KOPT-K1 (cell line): Measurements from ENCODE around the gene DUSP16.
"Not testable (repeated sequence)": the region's sequence is repeated elsewhere in the genome, so short reads cannot be mapped to it uniquely, and the experiment has no call there.

Source experiments
- H3K27ac ChIP-seq: fragments of 200-600 bp; sonication (generic); 2 replicates; pipeline ENCODE4 v1.5.1; 2016; ENCODE audit warnings: antibody characterized with exemption, mild to moderate bottlenecking, low read depth, low read length; ENCODE audit not compliant: poor library complexity, severe bottlenecking
- H3K36me3 ChIP-seq: fragments of 200-600 bp; sonication (generic); 2 replicates; pipeline ENCODE4 v1.5.1; 2017; ENCODE audit warnings: antibody characterized with exemption, mild to moderate bottlenecking, low read length, moderate library complexity; ENCODE audit not compliant: insufficient read depth
- H3K9me3 ChIP-seq: fragments of 200-600 bp; sonication (generic); 2 replicates; pipeline ENCODE4 v1.5.1; 2017; ENCODE audit warnings: antibody characterized with exemption, low read length, mild to moderate bottlenecking; ENCODE audit not compliant: insufficient read depth, poor library complexity, severe bottlenecking

Gene DUSP16

DNA sequence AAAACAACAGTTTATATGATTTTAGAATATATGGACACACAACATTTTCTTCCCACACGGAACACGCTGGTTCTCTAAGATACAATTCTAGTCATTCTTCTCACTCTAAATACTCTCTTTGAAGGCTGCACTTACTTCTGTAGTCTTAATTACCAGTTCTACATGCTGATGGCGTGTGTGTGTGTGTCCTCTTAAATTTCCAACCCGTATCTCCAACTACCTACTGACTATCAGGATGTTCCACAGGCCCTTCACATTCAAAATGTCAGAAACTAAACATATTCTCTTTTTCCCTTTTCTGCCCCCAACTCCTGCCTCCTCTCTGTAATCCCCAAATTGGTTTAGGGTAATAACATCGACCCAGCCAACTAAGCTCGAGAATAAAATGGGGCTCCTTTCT lies 75.2 kb downstream of the DUSP16 start:
- no peaks in the 10 kb centered on the region for H3K9me3 ChIP-seq

GRCh38 chr12:12486661-12487240 lies 75.9 kb downstream of the DUSP16 start:
- Histone ChIP-seq H3K27ac (no peak overlapping the region), H3K36me3 (no peaks in the 10 kb centered on the region), H3K9me3 (no peaks in the 10 kb centered on the region)

More for the DNA sequence above, 75.2 kb downstream of the DUSP16 start:
- Histone ChIP-seq H3K36me3 (no peaks in the 10 kb centered on the region), H3K27ac (no peak overlapping the region)

GRCh38 chr12:12483438-12483837 lies 79.2 kb downstream of the DUSP16 start:
- Histone ChIP-seq H3K27ac (peak overlapping the region; percentile 81), H3K9me3 (no peaks in the 10 kb centered on the region), H3K36me3 (no peaks in the 10 kb centered on the region)

- Histone ChIP-seq H3K36me3 (no peaks in the 10 kb centered on the region), H3K9me3 (no peaks in the 10 kb centered on the region), H3K27ac (peak overlapping the region; percentile 81)
Observed at GRCh38 chr12:12482959-12483358, 79.7 kb downstream of the DUSP16 start.

DNA sequence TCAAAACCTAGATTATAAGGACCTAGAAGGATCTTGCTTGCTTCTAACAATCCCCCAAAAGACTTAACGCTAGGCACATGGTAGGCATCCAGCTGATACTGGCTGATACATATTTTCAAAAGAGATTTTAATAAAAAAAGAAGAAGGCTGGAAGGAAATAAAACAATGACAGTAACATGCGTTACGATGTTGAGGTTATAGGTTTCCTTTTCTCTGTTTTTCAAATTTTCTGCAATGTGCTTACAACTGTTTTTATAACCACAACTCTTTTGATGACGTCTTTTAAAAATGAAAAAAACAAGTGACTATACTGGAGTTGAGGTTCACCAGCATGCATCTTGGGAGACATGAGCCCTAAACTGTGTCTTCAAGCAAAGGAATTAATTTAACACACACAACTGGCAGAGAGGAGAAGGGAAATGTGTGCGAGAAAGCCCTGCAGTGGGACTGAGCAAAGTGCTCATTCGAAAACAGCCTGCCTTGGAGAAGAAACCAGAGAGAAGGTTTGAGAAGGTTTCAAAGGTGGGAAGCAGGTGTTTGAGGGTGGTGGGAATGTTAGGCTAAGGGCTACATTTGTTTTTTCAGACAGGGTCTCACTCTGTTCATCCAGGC lies 80.4 kb downstream of the DUSP16 start:
- Histone ChIP-seq H3K9me3 (no peaks in the 10 kb centered on the region), H3K36me3 (peaks cover 3% of the 10 kb centered on the region; the same call in 1 of the 2 replicates), H3K27ac (peak overlapping the region; percentile 81)

GRCh38 chr12:12481631-12482030 lies 81.0 kb downstream of the DUSP16 start:
- peak overlapping the region; percentile 81 for H3K27ac ChIP-seq
- H3K36me3 ChIP-seq = peaks cover 6% of the 10 kb centered on the region; the same call in 1 of the 2 replicates
- no peaks in the 10 kb centered on the region for H3K9me3 ChIP-seq

DNA sequence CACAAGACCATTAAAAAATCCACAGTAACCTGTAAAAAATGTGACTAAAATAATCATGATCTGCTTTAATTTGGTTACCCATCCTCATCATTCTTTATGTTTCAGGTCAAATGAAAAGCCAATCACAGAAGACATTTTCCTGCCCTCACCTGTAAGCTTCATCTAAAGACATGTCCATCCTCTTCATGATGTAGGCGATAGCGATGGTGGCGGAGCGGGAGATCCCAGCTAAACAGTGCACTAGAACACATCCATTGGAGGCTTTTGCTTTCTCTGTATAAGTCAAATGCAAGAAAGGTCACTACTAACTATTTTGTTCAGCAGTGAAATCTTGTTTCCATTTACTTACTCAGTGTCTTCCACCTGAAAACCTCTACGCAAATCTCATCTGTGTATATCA lies 82.6 kb downstream of the DUSP16 start:
- H3K27ac ChIP-seq = no peak overlapping the region
- no peaks in the 10 kb centered on the region for H3K9me3 ChIP-seq
- peaks cover 6% of the 10 kb centered on the region; the same call in 1 of the 2 replicates for H3K36me3 ChIP-seq

GRCh38 chr12:12477532-12477890 lies 85.2 kb downstream of the DUSP16 start:
- H3K9me3 ChIP-seq = no peaks in the 10 kb centered on the region
- no peak overlapping the region for H3K27ac ChIP-seq
- peaks cover 6% of the 10 kb centered on the region; the same call in 1 of the 2 replicates for H3K36me3 ChIP-seq

GRCh38 chr12:12476857-12477531 lies 85.7 kb downstream of the DUSP16 start:
- Histone ChIP-seq H3K36me3 (peaks cover 6% of the 10 kb centered on the region; the same call in 1 of the 2 replicates), H3K27ac (no peak overlapping the region)

GRCh38 chr12:12474931-12475795 lies 87.5 kb downstream of the DUSP16 start:
- H3K27ac ChIP-seq = no peak overlapping the region
- peaks cover 6% of the 10 kb centered on the region; the same call in 1 of the 2 replicates for H3K36me3 ChIP-seq
- H3K9me3 ChIP-seq = no peaks in the 10 kb centered on the region

More at GRCh38 chr12:12476857-12477531, 85.7 kb downstream of the DUSP16 start:
- no peaks in the 10 kb centered on the region for H3K9me3 ChIP-seq

- Histone ChIP-seq H3K36me3 (peaks cover 6% of the 10 kb centered on the region; the same call in 1 of the 2 replicates), H3K9me3 (no peaks in the 10 kb centered on the region), H3K27ac (no peak overlapping the region)
Observed at GRCh38 chr12:12474471-12474928, 88.2 kb downstream of the DUSP16 start.

- Histone ChIP-seq H3K36me3 (peaks cover 6% of the 10 kb centered on the region; the same call in 1 of the 2 replicates), H3K27ac (no peak overlapping the region), H3K9me3 (no peaks in the 10 kb centered on the region)
Observed at GRCh38 chr12:12473223-12473622, 89.4 kb downstream of the DUSP16 start.

DNA sequence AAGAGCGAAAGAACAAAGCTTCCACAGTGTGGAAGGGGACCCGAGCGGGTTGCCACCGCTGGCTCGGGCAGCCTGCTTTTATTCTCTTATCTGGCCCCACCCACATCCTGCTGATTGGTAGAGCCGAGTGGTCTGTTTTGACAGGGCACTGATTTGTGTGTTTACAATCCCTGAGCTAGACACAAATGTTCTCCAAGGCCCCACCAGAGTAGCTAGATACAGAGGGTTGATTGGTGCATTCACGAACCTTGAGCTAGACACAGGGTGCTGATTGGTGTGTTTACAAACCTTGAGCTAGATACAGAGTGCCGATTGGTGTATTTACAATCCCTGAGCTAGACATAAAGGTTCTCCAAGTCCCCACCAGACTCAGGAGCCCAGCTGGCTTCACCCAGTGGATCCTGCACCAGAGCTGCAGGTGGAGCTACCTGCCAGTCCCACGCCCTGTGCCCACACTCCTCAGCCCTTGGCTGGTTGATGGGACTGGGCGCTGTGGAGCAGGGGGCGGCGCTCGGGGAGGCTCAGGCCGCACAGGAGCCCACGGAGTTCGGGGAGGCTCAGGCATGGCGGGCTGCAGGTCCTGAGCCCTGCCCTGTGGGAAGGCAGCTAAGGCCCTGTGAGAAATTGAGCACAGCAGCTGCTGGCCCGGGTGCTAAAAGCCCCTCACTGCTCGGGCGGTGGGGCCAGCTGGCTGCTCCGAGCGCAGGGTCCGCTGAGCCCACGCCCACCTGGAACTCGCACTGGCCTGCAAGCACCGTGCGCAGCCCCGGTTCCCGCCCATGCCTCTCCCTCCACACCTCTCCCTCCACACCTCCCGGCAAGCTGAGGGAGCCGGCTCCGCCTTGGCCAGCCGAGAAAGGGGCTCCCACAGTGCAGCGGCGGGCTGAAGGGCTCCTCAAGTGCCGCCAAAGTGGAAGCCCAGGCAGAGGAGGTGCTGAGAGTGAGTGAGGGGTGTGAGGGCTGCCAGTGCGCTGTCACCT lies 90.4 kb downstream of the DUSP16 start:
- not testable (repeated sequence) for H3K27ac ChIP-seq, H3K36me3 ChIP-seq

GRCh38 chr12:12470751-12471306 lies 91.8 kb downstream of the DUSP16 start:
- H3K36me3 ChIP-seq = no peaks in the 10 kb centered on the region
- no peak overlapping the region for H3K27ac ChIP-seq
- no peaks in the 10 kb centered on the region for H3K9me3 ChIP-seq

More for the DNA sequence above, 90.4 kb downstream of the DUSP16 start:
- not testable (repeated sequence) for H3K9me3 ChIP-seq
